ENCODE results near the gene ZNF221.

Gene ZNF221

DNA sequence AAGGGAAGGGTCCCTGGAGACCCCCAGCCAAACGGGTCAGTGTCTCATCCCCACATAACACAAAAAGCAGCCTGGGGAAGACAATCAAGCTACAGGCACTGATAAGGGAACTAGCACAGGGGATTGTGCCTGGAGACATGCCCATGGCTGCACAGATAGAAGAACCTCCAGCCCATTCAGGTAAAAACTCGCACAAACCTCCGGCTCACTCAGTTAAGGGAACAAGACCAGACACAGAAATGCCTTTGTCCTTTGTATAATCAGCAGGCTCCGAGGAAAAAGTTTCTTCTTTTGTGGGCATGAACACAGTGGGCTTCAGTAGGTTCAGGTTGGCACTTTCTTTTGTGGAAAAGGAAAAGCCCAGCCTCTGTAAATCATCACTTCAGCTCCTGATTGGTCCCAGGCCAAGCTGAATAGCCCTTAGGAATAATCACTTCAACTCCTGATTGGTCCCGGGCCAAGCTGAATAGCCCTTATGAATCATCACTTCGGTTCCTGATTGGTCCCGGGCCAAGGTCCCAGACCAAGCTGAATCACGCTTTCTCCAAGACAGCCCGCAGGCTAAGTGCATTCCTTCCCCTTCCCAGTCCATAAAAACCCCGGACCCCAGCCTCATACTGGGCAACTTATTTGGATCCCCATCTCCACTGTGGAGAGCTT, 46.7 kb downstream of the ZNF221 start:
- peaks cover 47% of the 10 kb centered on the region for H3K9me3 Mint-ChIP-seq
- no peak overlapping the region for H3K4me3 Mint-ChIP-seq
- DNase-seq: no peak
- peaks cover 10% of the 10 kb centered on the region for H3K4me1 Mint-ChIP-seq (ENCODE audit: low read depth)
- H3K36me3 Mint-ChIP-seq (ENCODE audit: low read depth): peaks cover 68% of the 10 kb centered on the region
- no peaks in the 10 kb centered on the region for H3K27me3 Mint-ChIP-seq
- no peak overlapping the region for H3K27ac Mint-ChIP-seq

DNA sequence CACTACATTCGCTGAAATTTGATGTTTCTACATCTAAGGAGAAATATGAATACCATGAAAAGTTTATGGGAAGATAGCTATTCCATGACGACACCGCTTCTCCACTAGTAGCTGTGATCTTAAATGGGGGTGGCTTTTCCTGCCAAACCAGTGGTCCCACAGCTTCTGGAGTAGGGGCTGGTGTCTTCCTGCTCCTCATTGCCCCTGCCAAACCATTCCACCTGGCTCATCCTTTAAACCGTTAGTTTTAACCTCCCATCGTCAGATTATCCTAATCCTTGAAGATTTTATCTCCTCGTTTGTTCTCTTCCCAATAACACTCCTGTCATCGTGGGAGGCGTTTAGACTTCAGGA, 51.2 kb downstream of the ZNF221 start:
- no peak for DNase-seq
- Mint-ChIP-seq H3K36me3 (ENCODE audit: low read depth) (peaks cover 55% of the 10 kb centered on the region), H3K27me3 (no peaks in the 10 kb centered on the region), H3K4me1 (ENCODE audit: low read depth) (peaks cover 21% of the 10 kb centered on the region), H3K4me3 (peak overlapping the region; percentile 87), H3K9me3 (peaks cover 47% of the 10 kb centered on the region), H3K27ac (peak overlapping the region; percentile 94)

DNA sequence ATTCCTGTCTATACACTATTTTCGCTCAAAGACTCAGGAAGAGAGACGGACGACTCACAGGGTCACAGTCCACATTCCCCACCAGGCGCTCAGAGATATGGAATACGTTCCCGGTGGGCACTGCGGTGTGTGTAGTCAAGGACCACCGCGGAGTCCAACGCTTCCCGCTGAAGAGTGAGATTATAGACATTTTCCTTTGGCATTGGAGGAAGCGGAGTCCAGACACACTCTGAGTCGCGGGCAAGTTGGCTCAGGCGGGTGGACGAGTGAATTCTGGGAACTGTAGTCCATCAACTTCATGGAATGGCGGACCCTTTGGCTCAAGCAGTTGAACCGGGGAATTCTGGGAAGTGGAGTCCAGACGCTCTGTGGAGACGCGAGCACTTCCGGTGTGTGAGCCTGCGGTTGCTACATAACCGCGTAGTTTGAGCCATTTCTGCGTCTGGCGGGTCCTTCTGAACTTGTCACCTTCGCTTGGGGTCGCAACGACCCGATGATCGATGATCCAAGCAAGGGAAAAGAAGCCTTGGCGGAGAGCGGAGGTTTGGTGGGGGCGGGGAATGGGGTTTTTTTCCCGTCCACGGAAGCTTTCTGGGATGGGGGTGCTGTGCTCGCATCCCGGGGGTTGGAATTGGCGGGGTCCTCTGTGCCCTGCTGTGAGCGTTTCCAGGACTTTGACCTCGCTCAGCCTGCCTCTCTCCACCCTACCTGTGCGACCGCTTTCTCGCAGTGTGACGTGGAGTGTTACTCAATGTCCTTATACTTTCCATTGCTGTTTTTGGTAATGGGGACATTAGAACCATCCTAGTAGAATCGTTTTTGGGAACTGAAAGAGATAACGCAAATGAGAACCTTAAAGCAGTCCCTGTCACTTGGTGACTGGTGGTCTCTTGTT, 51.8 kb downstream of the ZNF221 start, which contains the start of gene ZNF230:
ZNF230 (plus strand) TSS at position 392 of the 895 bp plus-strand sequence. CDS start 4,122 bp downstream, outside the sequence.
- peaks cover 21% of the 10 kb centered on the region for H3K4me1 Mint-ChIP-seq (ENCODE audit: low read depth)
- H3K9me3 Mint-ChIP-seq: peaks cover 47% of the 10 kb centered on the region
- no peaks in the 10 kb centered on the region for H3K27me3 Mint-ChIP-seq
- H3K4me3 Mint-ChIP-seq: peak within 1 kb of the TSS; percentile 87
- H3K36me3 Mint-ChIP-seq (ENCODE audit: low read depth): peaks cover 55% of the 10 kb centered on the region
- DNase-seq: peak; percentile 80
- H3K27ac Mint-ChIP-seq: peak within 1 kb of the TSS; percentile 94

DNA sequence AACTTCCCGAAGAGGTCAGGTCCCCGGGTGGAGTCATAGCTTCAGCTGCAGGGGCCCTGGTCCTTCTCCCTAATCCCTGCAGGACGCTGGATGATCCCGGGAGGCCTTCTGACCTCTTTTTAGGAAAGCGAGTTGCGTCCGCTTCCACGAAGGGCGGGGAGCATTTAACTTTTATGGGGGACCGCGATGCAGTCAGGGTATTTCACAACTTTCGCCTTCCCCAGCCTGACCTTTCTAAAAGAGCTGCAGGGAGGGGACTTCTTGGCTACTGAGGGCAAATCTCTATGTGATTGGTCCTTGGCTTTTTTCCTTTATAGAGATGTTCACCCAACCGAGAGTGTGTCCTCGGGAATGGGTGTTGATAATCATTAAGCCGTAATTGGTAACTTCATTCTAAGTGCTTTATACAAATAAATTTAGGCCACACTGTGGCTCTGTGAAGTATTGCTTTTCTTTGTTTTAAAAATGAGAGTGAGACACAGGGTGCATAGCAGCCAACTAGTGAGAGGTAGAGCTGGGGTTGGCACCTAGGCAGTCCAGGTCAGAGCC, 52.5 kb downstream of the ZNF221 start:
- H3K27ac Mint-ChIP-seq: peak overlapping the region; percentile 94
- no peaks in the 10 kb centered on the region for H3K27me3 Mint-ChIP-seq
- H3K4me3 Mint-ChIP-seq: peak overlapping the region; percentile 87
- peaks cover 55% of the 10 kb centered on the region for H3K36me3 Mint-ChIP-seq (ENCODE audit: low read depth)
- peaks cover 21% of the 10 kb centered on the region for H3K4me1 Mint-ChIP-seq (ENCODE audit: low read depth)
- peaks cover 48% of the 10 kb centered on the region for H3K9me3 Mint-ChIP-seq
- DNase-seq: no peak

DNA sequence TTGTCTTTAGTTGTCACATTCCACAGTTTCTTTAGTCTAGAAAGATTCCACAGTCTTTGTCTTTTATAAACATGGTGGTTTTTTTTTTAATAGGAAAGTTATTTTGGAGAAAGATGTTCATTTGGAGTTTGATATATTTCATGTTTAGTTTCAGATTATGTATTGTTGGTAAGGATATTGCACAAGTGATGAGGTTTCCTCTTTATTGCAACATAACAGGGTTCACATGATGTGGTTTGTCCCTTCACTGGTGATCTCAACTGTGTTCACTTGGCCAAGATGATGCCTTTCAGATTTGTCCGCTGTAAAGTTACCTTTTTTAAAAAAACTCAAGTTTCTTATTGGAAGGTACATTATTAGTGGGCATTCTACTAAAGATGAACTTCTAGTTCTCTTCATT, 54.9 kb downstream of the ZNF221 start:
- Mint-ChIP-seq H3K4me3 (no peak overlapping the region), H3K36me3 (ENCODE audit: low read depth) (peaks cover 78% of the 10 kb centered on the region), H3K9me3 (peaks cover 59% of the 10 kb centered on the region), H3K27ac (no peak overlapping the region), H3K27me3 (no peaks in the 10 kb centered on the region), H3K4me1 (ENCODE audit: low read depth) (peaks cover 21% of the 10 kb centered on the region)
- DNase-seq: no peak

DNA sequence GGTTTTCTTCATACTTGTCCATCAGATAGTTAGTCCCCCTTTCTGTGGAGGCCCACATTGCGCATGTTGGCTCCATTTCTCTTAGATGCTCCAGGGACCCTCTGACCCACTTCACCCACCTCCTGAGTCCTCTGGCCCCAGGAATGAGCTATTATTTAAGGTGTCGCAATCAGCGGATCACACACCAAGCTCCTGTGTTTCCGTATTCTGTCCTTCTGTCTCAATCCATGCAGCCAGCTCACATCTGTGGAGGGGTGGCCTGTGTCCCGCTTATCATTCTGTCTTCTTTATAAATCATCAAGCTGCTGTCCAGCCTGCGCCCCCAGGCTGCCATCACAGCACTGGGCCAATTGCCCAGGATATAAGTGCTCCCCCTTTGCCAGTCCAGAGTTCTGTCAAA, 56.4 kb downstream of the ZNF221 start:
- peaks cover 14% of the 10 kb centered on the region for H3K4me1 Mint-ChIP-seq (ENCODE audit: low read depth)
- DNase-seq: no peak
- no peaks in the 10 kb centered on the region for H3K27me3 Mint-ChIP-seq
- no peak overlapping the region for H3K27ac Mint-ChIP-seq
- peaks cover 84% of the 10 kb centered on the region for H3K36me3 Mint-ChIP-seq (ENCODE audit: low read depth)
- peaks cover 63% of the 10 kb centered on the region for H3K9me3 Mint-ChIP-seq
- no peak overlapping the region for H3K4me3 Mint-ChIP-seq

DNA sequence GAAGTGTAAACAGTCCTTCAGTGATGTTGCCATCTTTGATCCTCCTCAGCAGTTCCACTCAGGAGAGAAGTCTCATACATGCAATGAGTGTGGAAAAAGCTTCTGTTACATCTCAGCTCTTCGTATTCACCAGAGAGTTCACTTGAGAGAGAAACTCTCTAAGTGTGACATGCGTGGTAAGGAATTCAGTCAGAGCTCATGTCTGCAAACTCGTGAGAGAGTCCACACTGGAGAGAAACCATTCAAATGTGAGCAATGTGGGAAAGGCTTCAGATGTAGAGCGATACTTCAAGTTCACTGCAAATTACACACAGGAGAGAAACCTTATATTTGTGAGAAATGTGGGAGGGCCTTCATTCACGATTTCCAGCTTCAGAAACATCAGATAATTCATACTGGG, 59.4 kb downstream of the ZNF221 start:
- H3K4me3 Mint-ChIP-seq: no peak overlapping the region
- no peak for DNase-seq
- no peak overlapping the region for H3K27ac Mint-ChIP-seq
- H3K36me3 Mint-ChIP-seq (ENCODE audit: low read depth): peaks cover 81% of the 10 kb centered on the region
- H3K4me1 Mint-ChIP-seq (ENCODE audit: low read depth): no peaks in the 10 kb centered on the region
- peaks cover 84% of the 10 kb centered on the region for H3K9me3 Mint-ChIP-seq
- H3K27me3 Mint-ChIP-seq: no peaks in the 10 kb centered on the region
